HEK293 (cell line): ENCODE data around the gene DPF3.

Experiments used
- CTCF ChIA-PET: fragments of 350-600 bp; formaldehyde crosslinking; extraction: SDS; loops from one replicate; lab custom pipeline; 2021; ENCODE audit warnings: antibody characterized with exemption; lab: Yijun Ruan, JAX
- POLR2A ChIA-PET: fragments of 300-600 bp; formaldehyde crosslinking; extraction: SDS; loops from one replicate; lab custom pipeline; 2020; ENCODE audit warnings: antibody characterized with exemption, inconsistent platforms; lab: Yijun Ruan, JAX
- H3K27ac ChIP-seq: fragments of 200-500 bp; sonication (Bioruptor generic); 2 replicates; pipeline ENCODE4 v1.5.1; 2014; ENCODE audit warnings: low read depth, low read length, control low read depth, inconsistent platforms; ENCODE audit errors: extremely low read depth
- H3K36me3 ChIP-seq, 2 experiments: fragments of 200-500 bp in 1 of 2; sonication (Bioruptor generic) in 1 of 2; 1 replicate in 1 of 2; 2 replicates in 1 of 2; pipeline ENCODE4 v1.5.1; 2014 to 2017; ENCODE audit warnings: inconsistent platforms in 2 of 2, low read length in 2 of 2; ENCODE audit not compliant: control insufficient read depth in 2 of 2, insufficient read depth in 1 of 2
- H3K4me1 ChIP-seq: fragments of 200-500 bp; sonication (Bioruptor generic); 2 replicates; pipeline ENCODE4 v1.5.1; 2014; ENCODE audit warnings: mild to moderate bottlenecking, low read length, inconsistent platforms; ENCODE audit not compliant: control insufficient read depth, insufficient read depth
- H3K4me3 ChIP-seq: 2 replicates; pipeline ENCODE4 v1.5.1; 2011; ENCODE audit warnings: low read depth, mild to moderate bottlenecking, control low read depth, low read length, moderate library complexity
- H3K9me3 ChIP-seq: fragments of 200-500 bp; sonication (Bioruptor generic); 2 replicates; pipeline ENCODE4 v1.5.1; 2014; ENCODE audit warnings: low read depth, low read length, inconsistent platforms; ENCODE audit not compliant: control insufficient read depth, insufficient read depth
- EGR2 ChIP-seq: fragments of 450-650 bp; formaldehyde crosslinking; IDR thresholded peaks from 2 replicates; pipeline ENCODE4 v1.5.1; 2016; ENCODE audit warnings: low read depth, missing biosample characterization, missing genetic modification characterization
- GLI2 ChIP-seq: fragments of 450-650 bp; formaldehyde crosslinking; IDR thresholded peaks from 2 replicates; pipeline ENCODE4; 2017; ENCODE audit warnings: missing biosample characterization, missing genetic modification characterization, low read depth, borderline replicate concordance
- MYNN ChIP-seq: fragments of 450-650 bp; formaldehyde crosslinking; IDR thresholded peaks from 2 replicates; pipeline ENCODE4 v1.5.1; 2016; ENCODE audit warnings: missing biosample characterization, missing genetic modification characterization, borderline replicate concordance
- PRDM6 ChIP-seq: fragments of 450-650 bp; formaldehyde crosslinking; IDR thresholded peaks from 2 replicates; pipeline ENCODE4 v1.5.1; 2017; ENCODE audit warnings: missing biosample characterization, missing genetic modification characterization
- REPIN1 ChIP-seq: fragments of 450-650 bp; formaldehyde crosslinking; IDR thresholded peaks from 2 replicates; pipeline ENCODE4 v1.5.1; 2017; ENCODE audit warnings: missing biosample characterization, missing genetic modification characterization, low read depth
- ZBTB11 ChIP-seq: fragments of 450-650 bp; formaldehyde crosslinking; conservative IDR thresholded peaks from 2 replicates; pipeline ENCODE4 v1.5.1; 2016; ENCODE audit warnings: low read depth, missing biosample characterization, missing genetic modification characterization
- ZFP69B ChIP-seq: fragments of 450-650 bp; formaldehyde crosslinking; IDR thresholded peaks from 2 replicates; pipeline ENCODE4 v1.5.1; 2016; ENCODE audit warnings: missing biosample characterization, missing genetic modification characterization
- ZNF211 ChIP-seq: fragments of 450-650 bp; formaldehyde crosslinking; IDR thresholded peaks from 2 replicates; pipeline ENCODE4 v1.5.1; 2016; ENCODE audit warnings: low read depth, missing biosample characterization, missing genetic modification characterization
- ZNF214 ChIP-seq: fragments of 450-650 bp; formaldehyde crosslinking; IDR thresholded peaks from 2 replicates; pipeline ENCODE4 v1.5.1; 2017; ENCODE audit warnings: missing biosample characterization, mild to moderate bottlenecking, missing genetic modification characterization, borderline replicate concordance
- ZNF23 ChIP-seq: fragments of 450-650 bp; formaldehyde crosslinking; IDR thresholded peaks from 2 replicates; pipeline ENCODE4 v1.5.1; 2016; ENCODE audit warnings: missing biosample characterization, missing genetic modification characterization, borderline replicate concordance
- ZNF239 ChIP-seq: fragments of 450-650 bp; formaldehyde crosslinking; IDR thresholded peaks from 2 replicates; pipeline ENCODE4 v1.5.1; 2016; ENCODE audit warnings: missing biosample characterization, missing genetic modification characterization
- ZNF280D ChIP-seq: fragments of 450-650 bp; formaldehyde crosslinking; IDR thresholded peaks from 2 replicates; pipeline ENCODE4 v1.5.1; 2016; ENCODE audit warnings: missing biosample characterization, missing genetic modification characterization
- ZNF311 ChIP-seq: fragments of 450-650 bp; formaldehyde crosslinking; IDR thresholded peaks from 2 replicates; pipeline ENCODE4 v1.5.1; 2017; ENCODE audit warnings: missing biosample characterization, missing genetic modification characterization, borderline replicate concordance
- ZNF391 ChIP-seq: fragments of 450-650 bp; formaldehyde crosslinking; IDR thresholded peaks from 2 replicates; pipeline ENCODE4 v1.5.1; 2016; ENCODE audit warnings: low read depth, missing biosample characterization, missing genetic modification characterization, borderline replicate concordance
- ZNF416 ChIP-seq: fragments of 450-650 bp; formaldehyde crosslinking; IDR thresholded peaks from 2 replicates; pipeline ENCODE4 v1.5.1; 2016; ENCODE audit warnings: missing biosample characterization, missing genetic modification characterization
- ZNF433 ChIP-seq: fragments of 450-650 bp; formaldehyde crosslinking; IDR thresholded peaks from 2 replicates; pipeline ENCODE4 v1.5.1; 2016; ENCODE audit warnings: missing biosample characterization, missing genetic modification characterization, low read depth
- ZNF488 ChIP-seq: fragments of 450-650 bp; formaldehyde crosslinking; IDR thresholded peaks from 2 replicates; pipeline ENCODE4 v1.5.1; 2016; ENCODE audit warnings: missing biosample characterization, missing genetic modification characterization
- ZNF501 ChIP-seq: fragments of 450-650 bp; formaldehyde crosslinking; IDR thresholded peaks from 2 replicates; pipeline ENCODE4 v1.5.1; 2016; ENCODE audit warnings: missing biosample characterization, missing genetic modification characterization
- ZNF514 ChIP-seq: fragments of 450-650 bp; formaldehyde crosslinking; IDR thresholded peaks from 2 replicates; pipeline ENCODE4 v1.5.1; 2016; ENCODE audit warnings: missing biosample characterization, missing genetic modification characterization
- ZNF544 ChIP-seq: fragments of 450-650 bp; formaldehyde crosslinking; IDR thresholded peaks from 2 replicates; pipeline ENCODE4 v1.5.0; 2017; ENCODE audit warnings: missing biosample characterization, missing genetic modification characterization
- ZNF560 ChIP-seq: fragments of 450-650 bp; formaldehyde crosslinking; IDR thresholded peaks from 2 replicates; pipeline ENCODE4 v1.5.1; 2017; ENCODE audit warnings: missing biosample characterization, missing genetic modification characterization, borderline replicate concordance
- ZNF664 ChIP-seq: fragments of 450-650 bp; formaldehyde crosslinking; IDR thresholded peaks from 2 replicates; pipeline ENCODE4 v1.5.1; 2016; ENCODE audit warnings: missing biosample characterization, missing genetic modification characterization
- ZNF704 ChIP-seq: fragments of 450-650 bp; formaldehyde crosslinking; IDR thresholded peaks from 2 replicates; pipeline ENCODE4 v1.5.1; 2016; ENCODE audit warnings: missing biosample characterization, missing genetic modification characterization
- ZNF776 ChIP-seq: fragments of 450-650 bp; formaldehyde crosslinking; IDR thresholded peaks from 2 replicates; pipeline ENCODE4 v1.5.0; 2017; ENCODE audit warnings: missing biosample characterization, missing genetic modification characterization, borderline replicate concordance
- ZSCAN18 ChIP-seq: fragments of 450-650 bp; formaldehyde crosslinking; IDR thresholded peaks from 2 replicates; pipeline ENCODE4 v1.5.1; 2016; ENCODE audit warnings: missing biosample characterization, missing genetic modification characterization

The DPF3 gene

GRCh38 chr14:72618424-72618823 is 275.5 kb downstream of the DPF3 start (continued):
- no peak for TF ChIP-seq ZBTB11 (tag by site-specific recombination)
- TF ChIP-seq ZNF391 (tag by site-specific recombination), result no peak
- TF ChIP-seq ZNF311, result no peak
- no peak for TF ChIP-seq ZNF704 (tag by site-specific recombination)
- no peak for TF ChIP-seq ZNF433 (tag by site-specific recombination)
- no peak for TF ChIP-seq ZNF544 (tag by site-specific recombination)
- no peak for TF ChIP-seq ZNF214
- TF ChIP-seq ZNF776 (tag by site-specific recombination), result no peak
- no peak for TF ChIP-seq ZNF514 (tag by site-specific recombination)
- no peak for TF ChIP-seq ZNF664 (tag by site-specific recombination)

GRCh38 chr14:72617391-72618031 is 276.4 kb downstream of the DPF3 start:
- H3K36me3 ChIP-seq, result no peaks in the 10 kb centered on the region
- ChIA-PET CTCF (interaction anchor here (0.6 to 0.7 kb wide), 3 partner anchors 40 to 238 kb away, joined by 3 to 4 read pairs (median 3); no protein-coding TSS in a partner anchor), POLR2A (no interaction called here)
- H3K9me3 ChIP-seq, result no peaks in the 10 kb centered on the region
- no peaks in the 10 kb centered on the region for H3K4me1 ChIP-seq
- no peak overlapping the region for H3K27ac ChIP-seq
- H3K4me3 ChIP-seq, result no peak overlapping the region
- no peak for TF ChIP-seq ZNF560 (tag by site-specific recombination)
- TF ChIP-seq REPIN1, result no peak
- no peak for TF ChIP-seq ZSCAN18 (tag by site-specific recombination)
- no peak for TF ChIP-seq PRDM6 (tag by site-specific recombination)
- TF ChIP-seq GLI2 (tag by site-specific recombination), result no peak
- TF ChIP-seq ZFP69B, result no peak
- no peak for TF ChIP-seq ZNF211 (tag by site-specific recombination)
- TF ChIP-seq ZNF433 (tag by site-specific recombination), result no peak
- TF ChIP-seq ZNF280D (tag by site-specific recombination), result no peak
- TF ChIP-seq ZNF488 (tag by site-specific recombination), result no peak
- no peak for TF ChIP-seq ZNF416
- no peak for TF ChIP-seq ZNF23
- TF ChIP-seq EGR2 (tag by site-specific recombination), result no peak
- TF ChIP-seq ZNF501, result no peak
- TF ChIP-seq MYNN (tag by site-specific recombination), result no peak
- no peak for TF ChIP-seq ZNF239
